Thoracic aorta (tissue), 2 donors: ENCODE measurements around the gene MDH1B. TPM values are rescaled to one million over a fixed set of nuclear protein-coding genes. Genes with fewer than 3 reads are reported as not detected.

Experiments
- ATAC-seq: fragments of 150-250 bp; one replicate; pipeline ENCODE4 v1.8.0; 2017; ENCODE audit warnings: low read depth; ENCODE audit not compliant: insufficient number of reproducible peaks, low FRiP score
- DNase-seq: peaks from one replicate; pipeline ENCODE4 v3.0.0-alpha.2; 2020; ENCODE audit warnings: low spot score
- H3K27ac ChIP-seq, 2 donors: fragments of 200-600 bp; sonication (generic); 1 replicate in 1 of 2; 2 replicates in 1 of 2; pipeline ENCODE4 v1.5.1; 2016; ENCODE audit warnings: mild to moderate bottlenecking in 2 of 2, moderate library complexity in 2 of 2
- H3K27me3 ChIP-seq: fragments of 200-600 bp; sonication (generic); replicated peaks from 2 replicates; pipeline ENCODE4 v1.6.0; 2016; ENCODE audit warnings: mild to moderate bottlenecking; ENCODE audit not compliant: insufficient read depth
- H3K36me3 ChIP-seq: fragments of 200-600 bp; sonication (generic); one replicate; pipeline ENCODE4 v1.5.1; 2016
- H3K4me1 ChIP-seq, 2 donors: fragments of 200-600 bp; sonication (generic); 1 replicate in 1 of 2; 2 replicates in 1 of 2; pipeline versions ENCODE4 v1.5.1 to v1.6.0; 2016; ENCODE audit warnings: low read depth in 2 of 2, mild to moderate bottlenecking in 1 of 2; ENCODE audit not compliant: control insufficient read depth in 1 of 2
- H3K4me3 ChIP-seq: fragments of 200-600 bp; sonication (generic); 2 replicates; pipeline ENCODE4 v1.5.1; 2016; ENCODE audit warnings: mild to moderate bottlenecking
- H3K9me3 ChIP-seq: fragments of 200-600 bp; sonication (generic); 2 replicates; pipeline ENCODE4 v1.5.1; 2016
- total RNA-seq, 2 donors: library from RNA; depleted of rRNA; stranded (reverse); fragments of >200 nt; gene quantifications; one replicate each; pipeline versions ENCODE4 v1.1.0 to v1.2.3, GENCODE V29; 2016
- TF ChIP-seq, protein P1 (sequence below): fragments of 200-600 bp; sonication (generic); IDR thresholded peaks from one replicate; pipeline ENCODE4 v1.5.1; 2019; ENCODE audit warnings: antibody characterized with exemption

Gene MDH1B
- total RNA-seq, 2 donors from 2014 or later: 1.4 TPM; not detected in 1

DNA sequence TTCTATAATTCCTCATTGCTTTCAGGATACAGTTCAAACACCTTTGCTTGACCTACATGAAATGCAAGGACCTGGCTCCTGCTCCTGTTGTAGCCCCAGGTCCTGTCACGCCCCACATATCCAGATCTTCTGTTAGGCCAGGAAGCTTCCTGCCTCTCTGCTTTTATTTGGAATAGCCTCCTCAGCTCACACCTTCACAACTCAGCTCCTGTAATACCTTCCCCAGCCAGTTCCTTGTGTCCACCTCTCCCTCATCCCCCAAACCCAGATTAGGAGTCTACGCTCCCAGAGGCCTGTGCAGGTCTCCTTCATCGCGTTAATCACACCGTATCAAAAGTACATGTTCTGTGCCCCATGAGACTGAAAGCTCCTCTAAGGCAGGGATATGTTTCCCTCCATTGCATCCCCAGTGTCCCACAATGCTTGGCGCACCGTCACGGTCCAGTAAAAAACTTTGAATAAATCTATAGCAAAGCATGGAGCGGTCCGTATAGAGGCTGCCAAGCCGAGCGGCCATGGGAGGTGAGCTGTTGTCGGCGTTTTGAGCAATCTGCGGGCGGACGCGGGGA, 371 bp downstream of the MDH1B start:
- peak overlapping the region; percentile 88 for H3K4me3 ChIP-seq
- no peaks in the 10 kb centered on the region for H3K36me3 ChIP-seq
- H3K4me1 ChIP-seq: peaks cover 13 to 40% of the 10 kb centered on the region in 2 donors
- TF ChIP-seq, protein P1, sequence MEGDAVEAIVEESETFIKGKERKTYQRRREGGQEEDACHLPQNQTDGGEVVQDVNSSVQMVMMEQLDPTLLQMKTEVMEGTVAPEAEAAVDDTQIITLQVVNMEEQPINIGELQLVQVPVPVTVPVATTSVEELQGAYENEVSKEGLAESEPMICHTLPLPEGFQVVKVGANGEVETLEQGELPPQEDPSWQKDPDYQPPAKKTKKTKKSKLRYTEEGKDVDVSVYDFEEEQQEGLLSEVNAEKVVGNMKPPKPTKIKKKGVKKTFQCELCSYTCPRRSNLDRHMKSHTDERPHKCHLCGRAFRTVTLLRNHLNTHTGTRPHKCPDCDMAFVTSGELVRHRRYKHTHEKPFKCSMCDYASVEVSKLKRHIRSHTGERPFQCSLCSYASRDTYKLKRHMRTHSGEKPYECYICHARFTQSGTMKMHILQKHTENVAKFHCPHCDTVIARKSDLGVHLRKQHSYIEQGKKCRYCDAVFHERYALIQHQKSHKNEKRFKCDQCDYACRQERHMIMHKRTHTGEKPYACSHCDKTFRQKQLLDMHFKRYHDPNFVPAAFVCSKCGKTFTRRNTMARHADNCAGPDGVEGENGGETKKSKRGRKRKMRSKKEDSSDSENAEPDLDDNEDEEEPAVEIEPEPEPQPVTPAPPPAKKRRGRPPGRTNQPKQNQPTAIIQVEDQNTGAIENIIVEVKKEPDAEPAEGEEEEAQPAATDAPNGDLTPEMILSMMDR: no peak
- no peak for ATAC-seq
- H3K27ac ChIP-seq: peak overlapping the region; percentile 69 to 76
- H3K9me3 ChIP-seq: no peaks in the 10 kb centered on the region
- no peaks in the 10 kb centered on the region for H3K27me3 ChIP-seq
- DNase-seq: no peak

DNA sequence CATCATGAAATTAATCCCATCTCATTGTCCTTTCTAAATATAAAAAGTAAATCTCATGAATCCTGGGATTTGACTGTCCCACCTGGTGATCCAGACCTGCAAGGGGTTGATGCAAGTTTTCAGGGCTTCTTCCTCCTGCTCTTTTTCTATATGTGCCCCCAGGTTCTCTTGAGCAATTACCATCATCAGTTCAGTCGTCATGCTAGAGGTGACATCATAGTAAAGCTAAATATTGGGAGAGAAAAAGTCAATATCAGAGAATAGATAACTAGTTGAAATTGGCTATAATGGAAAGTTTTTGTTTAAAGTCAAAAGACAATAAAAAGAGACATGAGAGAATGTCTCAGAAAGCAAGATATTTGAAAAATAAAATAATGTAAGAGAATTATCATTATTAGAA, 8.3 kb downstream of the MDH1B start:
- TF ChIP-seq, protein P1: no peak
- Histone ChIP-seq H3K4me3 (no peak overlapping the region), H3K9me3 (no peaks in the 10 kb centered on the region), H3K27me3 (no peaks in the 10 kb centered on the region), H3K27ac (no peak overlapping the region), H3K4me1 (no peaks in the 10 kb centered on the region), H3K36me3 (no peaks in the 10 kb centered on the region)
- no peak for DNase-seq
- no peak for ATAC-seq

DNA sequence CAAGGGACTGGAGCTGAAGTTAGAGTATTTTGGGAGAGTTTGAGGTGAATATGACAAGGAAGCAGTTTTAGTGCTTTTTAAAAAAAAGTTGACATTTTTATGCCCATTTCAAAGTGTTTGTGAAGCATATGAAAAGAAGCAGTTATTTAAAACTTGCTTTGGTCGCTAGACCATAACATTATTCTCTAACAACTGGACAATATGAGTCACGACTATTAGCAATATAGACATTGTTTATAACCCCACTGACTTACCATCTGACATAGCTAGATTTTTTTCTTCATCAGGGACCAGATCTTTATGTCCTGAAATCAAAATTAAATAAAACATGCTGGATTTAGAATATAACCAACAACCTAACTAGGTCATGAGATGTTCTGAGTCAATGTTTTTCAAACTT, 24.3 kb downstream of the MDH1B start:
- ATAC-seq: no peak
- H3K4me1 ChIP-seq: no peaks in the 10 kb centered on the region
- H3K27me3 ChIP-seq: no peaks in the 10 kb centered on the region
- TF ChIP-seq, protein P1: no peak
- no peaks in the 10 kb centered on the region for H3K36me3 ChIP-seq
- H3K27ac ChIP-seq: no peak overlapping the region
- H3K9me3 ChIP-seq: no peaks in the 10 kb centered on the region
- H3K4me3 ChIP-seq: no peak overlapping the region
- no peak for DNase-seq

DNA sequence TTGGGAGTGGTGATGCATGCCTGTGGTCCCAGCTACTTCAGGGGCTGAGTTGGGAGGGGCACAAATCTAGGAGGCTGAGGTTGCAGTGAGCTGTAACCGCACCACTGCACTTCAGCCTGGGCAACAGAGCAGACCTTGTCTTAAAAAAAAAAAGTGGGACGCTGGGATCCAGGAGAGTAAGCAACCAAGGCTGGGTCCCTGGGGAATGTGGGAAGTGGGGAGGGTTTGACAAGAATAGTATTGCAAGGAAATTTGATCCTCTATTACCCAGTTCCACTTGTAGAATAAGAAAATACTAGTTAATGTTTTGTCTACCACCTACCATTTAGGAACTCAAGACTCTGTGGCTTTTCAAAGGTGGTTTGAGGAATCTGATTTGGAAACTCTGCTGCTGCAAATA, 25.9 kb downstream of the MDH1B start:
- Histone ChIP-seq H3K27me3 (no peaks in the 10 kb centered on the region), H3K4me1 (no peaks in the 10 kb centered on the region), H3K4me3 (no peak overlapping the region), H3K9me3 (no peaks in the 10 kb centered on the region), H3K36me3 (no peaks in the 10 kb centered on the region), H3K27ac (no peak overlapping the region)
- TF ChIP-seq, protein P1: no peak
- ATAC-seq (no peak), DNase-seq (no peak)

DNA sequence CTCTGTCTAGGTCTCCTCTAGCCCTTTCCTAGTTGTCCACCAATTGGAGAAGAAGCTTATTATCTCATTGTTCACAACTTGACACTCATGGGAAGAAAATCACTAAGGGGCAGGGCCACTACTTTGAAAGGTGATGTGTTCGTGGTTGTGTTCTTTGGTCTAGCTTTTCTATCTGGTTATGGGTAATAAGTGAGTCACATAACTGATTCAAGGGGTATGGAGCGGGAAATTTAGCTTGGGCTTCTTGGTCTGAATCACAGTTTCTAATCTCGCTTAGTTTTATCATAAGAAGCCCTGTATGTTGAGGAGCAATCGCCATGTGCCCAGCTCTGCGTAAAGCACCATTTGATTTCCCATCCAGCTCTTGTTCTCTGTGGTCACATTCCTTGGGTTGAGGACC, 28.2 kb downstream of the MDH1B start:
- Histone ChIP-seq H3K4me1 (no peaks in the 10 kb centered on the region), H3K4me3 (no peak overlapping the region), H3K36me3 (no peaks in the 10 kb centered on the region), H3K27me3 (no peaks in the 10 kb centered on the region), H3K9me3 (no peaks in the 10 kb centered on the region), H3K27ac (no peak overlapping the region)
- TF ChIP-seq, protein P1: no peak
- no peak for ATAC-seq
- no peak for DNase-seq
